Inferior parietal cortex (tissue), 1 donor: Measurements from ENCODE around the gene UMAD1.

ENCODE experiments used
- DNase-seq: peaks from one replicate; pipeline ENCODE4 v3.0.0-alpha.2; 2016; ENCODE audit errors: extremely low spot score

The UMAD1 gene

DNA sequence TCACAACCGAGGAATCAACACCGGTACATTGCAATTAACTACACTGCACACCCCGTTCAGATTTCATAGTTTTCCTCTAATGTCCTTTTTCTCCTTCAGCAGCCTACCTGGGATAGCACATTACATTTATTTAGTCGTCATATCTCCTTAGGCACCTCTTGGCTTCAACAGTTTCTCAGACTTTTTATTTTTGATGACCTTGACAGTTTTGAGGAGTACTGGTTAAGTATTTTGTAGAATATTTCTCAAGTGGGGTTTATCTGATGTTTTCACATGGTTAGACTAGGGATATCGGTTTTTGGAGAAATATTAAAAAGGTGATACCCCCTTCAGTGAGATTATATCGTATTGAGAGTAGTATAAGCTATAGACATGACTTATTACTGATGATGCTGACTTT lies 241.0 kb downstream of the UMAD1 start:
- no peak for DNase-seq

DNA sequence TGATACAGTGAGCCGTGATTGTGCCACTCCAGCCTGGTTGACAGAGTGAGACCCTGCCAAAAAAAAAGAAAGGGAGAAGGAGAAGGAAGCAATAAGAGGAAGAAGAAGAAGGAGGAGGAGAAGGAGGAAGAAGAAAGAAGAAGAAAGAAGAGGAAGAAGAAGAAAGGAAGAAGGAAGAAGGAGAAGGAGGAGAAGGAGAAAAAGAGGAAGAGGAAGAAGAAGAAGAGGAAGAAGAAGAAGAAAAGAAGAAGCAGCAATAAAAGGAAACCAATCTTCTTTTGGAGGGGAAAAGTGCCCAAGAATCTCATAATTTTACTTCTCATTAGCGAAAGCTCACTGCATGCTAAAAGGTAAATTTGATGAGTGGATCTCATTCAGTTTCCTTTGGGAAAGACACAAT lies 242.3 kb downstream of the UMAD1 start:
- no peak for DNase-seq

DNA sequence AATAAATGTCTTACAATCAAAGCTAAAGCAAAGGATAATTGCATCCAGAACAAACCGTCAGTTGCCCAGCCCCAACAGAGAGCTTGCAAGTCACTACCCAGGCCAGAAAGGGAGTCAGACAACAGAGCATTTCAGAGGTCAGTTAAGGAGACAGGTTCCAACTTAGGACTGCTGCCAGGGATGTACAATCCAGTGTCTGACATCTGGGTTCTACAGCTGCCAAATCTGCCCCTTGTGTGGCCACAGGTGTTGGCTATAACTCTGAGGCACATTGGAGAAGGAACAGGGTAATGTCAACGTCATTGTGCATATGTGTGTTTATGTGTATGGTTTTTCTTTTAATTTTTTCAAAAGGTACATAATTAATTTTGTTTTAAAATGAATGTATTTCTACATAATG lies 242.8 kb downstream of the UMAD1 start:
- DNase-seq, result no peak

DNA sequence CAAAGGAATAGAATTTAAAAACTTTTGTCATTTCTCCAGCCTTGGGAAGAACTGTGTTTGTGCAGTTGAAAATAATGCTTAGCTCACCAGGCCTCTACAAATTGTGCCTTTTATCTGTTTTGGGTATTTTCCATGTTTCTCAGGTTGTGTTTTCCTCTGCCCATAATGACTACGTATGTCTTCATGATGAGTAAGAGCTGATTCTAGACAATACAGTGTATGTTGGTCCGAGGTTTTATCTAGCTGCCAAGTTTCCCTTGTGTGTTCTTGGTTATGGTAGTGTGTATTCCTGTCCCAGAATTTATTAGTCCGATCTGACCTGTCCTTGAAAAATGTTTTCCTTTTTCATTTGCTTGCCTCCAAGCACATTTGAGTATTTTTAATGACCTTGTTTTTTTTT lies 244.3 kb downstream of the UMAD1 start:
- no peak for DNase-seq

DNA sequence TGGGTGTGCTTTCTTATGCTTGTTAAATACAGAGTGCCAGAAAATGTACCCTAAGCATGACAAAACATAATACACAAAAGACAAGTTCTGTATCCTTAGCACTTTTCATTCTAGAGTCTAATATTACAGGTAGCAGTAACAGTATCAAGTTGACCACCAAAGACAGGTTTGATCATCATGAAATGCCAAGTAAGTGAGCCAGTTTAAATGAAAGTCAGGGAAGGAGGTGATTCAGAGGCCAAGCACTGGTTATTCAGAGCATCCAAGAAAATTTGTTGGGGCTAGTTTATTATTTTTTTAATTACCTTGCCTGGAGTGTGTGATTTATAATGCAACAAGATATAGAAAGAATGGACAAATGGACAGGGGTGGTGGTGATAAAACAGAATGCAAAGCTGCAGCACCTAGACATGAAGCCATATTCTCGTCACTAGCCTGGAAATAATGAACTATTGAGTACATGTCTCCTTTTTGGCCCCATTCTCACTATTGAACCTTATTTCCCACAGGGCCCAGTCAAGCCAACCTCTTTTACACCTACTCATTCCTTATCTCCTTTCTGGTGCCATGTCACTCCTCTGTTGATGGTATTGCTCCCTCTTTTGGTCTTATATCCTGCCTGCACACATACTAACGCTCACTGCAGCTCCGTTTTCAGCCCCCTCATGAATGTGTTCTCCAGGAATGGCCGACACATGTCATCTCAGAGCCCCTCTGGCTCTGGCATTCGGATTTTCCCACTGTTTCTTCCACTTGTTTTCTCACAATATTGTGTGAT lies 249.4 kb downstream of the UMAD1 start:
- DNase-seq, result no peak

DNA sequence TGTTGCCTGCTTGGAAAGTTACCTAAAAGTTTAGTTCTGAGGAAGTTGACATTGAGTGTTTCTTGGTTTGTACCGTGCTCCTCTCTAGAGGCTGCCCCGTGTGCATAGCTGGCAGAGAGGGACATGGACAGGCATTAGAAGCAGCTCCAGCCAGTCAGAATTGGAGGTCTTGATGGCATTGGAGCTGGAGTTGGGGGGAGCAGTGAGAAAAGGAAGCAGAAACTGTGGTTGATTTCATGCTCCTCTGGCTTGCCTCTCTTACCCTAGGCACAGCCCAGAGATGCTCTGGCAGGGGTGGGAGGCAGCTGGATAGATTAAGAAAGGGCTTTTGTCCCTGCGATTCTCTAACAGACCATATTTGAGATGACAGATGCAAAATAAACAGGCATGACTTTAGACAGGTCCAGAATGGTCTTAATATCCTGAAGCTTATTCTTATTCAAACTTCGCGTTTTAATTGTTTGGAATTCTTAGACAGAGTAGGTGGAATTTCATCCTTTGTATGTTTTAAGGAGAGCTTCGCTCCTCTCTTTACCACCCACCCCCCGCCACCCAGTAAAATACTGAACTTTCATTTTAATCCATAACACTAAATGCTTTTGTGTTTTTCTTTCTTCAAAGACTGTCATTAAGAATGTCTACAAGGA lies 254.6 kb downstream of the UMAD1 start:
- DNase-seq, result no peak

DNA sequence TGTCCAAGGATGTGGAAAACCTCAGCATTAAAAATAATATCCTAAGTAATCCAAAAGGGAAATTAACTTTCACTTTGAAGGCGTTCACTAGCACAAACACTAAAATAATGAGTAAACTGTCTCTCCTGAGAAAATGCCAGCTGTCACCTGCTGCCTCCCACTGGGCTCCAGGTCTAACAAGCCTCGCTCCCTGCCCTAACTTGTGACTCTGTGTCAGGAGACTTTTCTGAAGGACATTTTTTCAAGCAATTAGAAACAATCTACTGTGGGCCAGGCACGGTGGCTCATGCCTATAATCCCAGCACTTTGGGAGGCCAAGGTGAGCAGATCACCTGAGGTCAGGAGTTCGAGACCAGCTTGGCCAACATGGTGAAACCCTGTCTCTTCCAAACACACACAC lies 255.2 kb downstream of the UMAD1 start:
- no peak for DNase-seq

DNA sequence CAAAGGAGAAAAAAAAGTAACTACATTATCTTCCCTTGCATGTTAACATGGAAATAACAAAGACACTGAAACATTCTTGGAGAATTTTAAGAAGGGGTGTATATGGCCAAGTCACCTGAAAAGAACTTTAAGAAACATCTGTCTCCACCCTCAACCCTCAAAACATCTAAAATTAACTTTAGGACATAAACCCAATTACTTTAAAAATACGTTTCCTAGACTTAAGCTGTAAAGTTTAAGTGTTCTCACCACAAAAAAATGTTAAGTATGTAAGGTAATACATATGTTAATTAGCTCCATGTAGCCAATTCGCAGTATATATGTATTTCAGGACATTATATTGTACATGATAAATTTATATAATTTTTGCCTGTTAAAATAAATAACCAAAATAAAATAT lies 257.0 kb downstream of the UMAD1 start:
- no peak for DNase-seq

DNA sequence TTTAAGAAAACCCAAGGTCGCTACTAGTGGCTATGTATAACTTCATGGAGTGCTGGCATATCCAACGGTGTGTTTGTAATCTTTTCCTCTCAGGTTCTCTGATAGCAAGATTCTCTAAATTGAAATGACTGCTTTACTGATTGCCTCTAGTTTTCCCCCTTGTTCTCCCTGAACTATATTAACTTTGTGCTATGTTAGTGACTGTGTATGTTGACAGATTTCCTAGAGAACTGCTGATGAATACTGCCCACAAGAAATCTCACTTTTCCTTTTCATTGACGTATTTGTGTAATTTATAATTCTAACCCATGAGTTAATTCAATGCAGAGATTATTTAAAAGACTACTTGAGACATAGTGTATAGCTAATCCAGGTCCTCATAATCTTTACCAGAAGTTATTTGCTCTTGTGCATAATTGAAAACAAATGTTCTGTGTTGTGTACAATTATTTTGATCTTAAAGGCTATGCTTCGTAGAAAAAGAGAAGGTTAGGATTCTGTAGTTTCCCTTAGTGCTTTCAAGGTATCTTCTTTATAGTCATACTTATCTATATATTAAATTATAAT lies 257.5 kb downstream of the UMAD1 start:
- DNase-seq, result no peak

DNA sequence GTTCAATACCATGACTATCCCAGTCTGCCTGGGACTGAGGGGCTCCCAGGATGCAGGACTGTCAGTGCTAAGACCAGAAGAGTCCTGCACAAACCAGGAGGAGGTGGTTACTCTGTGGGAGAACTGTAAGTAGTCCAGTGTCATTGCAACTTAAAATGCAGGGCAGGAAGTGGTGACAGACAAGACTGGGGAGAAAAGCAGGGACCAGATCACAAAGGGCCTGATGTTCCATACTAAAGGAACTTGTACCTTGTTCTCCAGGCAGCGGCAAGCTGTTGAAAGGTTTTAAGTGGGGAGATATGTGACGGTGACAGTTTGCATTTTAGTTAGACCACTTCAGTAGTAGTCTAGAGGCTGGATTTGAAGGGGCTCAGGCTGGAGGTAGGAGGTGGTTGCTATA lies 262.3 kb downstream of the UMAD1 start:
- no peak for DNase-seq

DNA sequence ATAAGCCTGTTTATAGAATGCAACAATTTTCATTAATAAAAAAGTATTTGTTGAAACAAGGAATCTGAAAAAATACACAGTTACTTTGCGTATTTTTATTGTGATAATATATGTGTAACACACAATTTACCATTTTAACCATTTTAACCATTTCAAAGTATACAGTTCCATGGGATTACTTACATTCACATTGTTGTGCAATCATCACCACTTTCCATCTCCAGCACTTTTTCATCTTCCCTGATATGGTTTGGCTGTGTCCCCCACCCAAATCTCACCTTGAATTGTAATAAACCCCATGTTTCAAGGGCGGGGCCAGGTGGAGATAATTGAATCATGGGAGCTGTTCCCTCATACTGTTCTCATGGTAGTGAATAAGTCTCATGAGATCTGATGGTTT lies 266.8 kb downstream of the UMAD1 start:
- DNase-seq, result no peak

DNA sequence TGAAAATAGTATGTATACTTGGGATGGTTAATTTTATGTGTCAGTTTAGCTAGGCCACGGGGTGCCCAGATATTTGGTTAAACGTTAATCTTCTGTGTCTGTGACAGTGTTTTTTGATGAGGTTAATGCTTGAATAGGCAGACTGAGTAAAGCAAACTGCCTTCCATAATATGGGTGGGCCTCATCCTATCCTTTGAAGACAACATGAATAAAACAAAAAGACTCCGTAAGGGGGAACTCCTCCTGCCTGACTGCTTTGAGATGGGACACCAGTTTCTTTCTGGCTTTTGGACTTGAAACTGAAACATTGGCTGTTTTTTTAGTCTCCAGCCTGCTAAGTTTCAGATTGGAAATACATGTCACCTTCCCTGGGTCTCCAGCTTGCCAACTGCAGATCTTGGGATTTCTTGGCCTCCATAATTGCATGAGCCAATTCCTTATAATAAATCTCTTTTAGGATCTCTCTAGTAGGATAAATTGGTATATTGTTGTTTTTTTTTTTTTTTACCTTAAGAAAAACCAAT lies 268.1 kb downstream of the UMAD1 start:
- DNase-seq, result no peak

DNA sequence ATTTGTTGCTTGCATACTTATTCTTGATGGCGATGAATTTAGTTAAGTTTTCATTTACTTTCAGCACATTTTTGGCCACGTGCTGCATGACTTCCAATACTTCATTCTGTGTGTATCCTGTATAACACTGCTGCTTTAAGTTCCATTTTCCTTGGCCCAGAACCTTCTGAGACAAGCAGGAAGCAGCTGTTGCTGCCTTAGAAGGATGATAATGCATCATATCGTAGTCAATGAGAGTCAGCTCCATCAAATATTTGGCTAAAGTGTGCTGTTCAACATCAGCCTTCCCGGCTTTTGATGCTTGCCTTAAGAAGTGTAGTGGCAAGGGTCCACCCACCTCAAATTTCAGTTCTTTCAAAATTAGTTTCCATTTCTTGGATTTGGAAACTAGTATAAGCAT lies 268.8 kb downstream of the UMAD1 start:
- DNase-seq, result no peak

DNA sequence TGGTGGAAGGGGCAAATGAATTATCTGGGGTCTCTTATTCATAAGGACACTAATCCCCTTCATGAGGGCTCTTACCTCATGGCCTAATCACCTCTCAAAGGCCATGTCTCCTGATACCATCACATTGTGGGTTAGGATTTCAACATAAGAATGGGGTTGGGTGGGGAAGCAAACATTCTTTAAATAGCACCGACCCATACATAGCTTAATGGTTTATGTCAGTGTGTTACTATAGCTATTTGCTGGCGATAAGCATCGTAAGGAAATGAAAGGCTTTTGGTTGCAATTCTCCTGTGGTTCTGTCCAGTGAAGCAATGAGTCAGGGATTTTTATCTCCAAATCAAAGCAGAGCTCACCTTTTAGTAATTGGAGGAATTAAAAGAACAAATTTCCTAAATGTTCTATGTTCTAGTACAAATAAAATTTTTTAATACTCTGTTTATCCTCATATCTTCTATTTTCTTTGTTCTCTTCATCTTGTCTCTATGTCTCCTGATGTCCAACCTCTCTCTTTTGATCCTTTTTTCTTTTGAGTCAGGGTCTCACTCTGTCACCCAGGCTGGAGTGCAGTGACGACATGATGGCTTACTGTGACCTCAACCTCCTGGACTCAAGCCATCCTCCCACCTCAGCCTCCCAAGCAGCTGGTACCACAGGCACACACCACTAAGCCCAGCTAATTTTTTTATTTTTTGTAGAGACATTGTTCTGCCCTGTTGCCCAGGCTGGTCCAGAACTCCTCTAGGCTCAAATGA lies 271.0 kb downstream of the UMAD1 start:
- no peak for DNase-seq

DNA sequence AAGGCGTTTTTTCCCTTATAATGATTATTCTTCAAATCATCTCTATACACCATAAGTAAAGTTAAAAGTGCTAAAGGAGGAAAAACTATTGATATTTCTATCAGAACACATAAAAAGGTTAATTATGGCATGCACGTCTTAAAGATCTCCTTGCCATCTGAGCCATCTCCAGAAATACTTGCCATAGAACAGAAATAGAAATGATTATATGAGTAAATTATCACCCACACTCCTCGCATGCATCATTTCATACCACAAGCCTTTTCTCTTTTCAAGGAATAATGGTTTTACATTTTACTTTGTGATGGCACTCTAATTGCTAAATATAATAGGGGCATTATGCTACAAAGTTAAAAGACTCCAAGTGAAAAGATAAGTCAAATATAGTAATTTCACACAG lies 272.4 kb downstream of the UMAD1 start:
- no peak for DNase-seq

DNA sequence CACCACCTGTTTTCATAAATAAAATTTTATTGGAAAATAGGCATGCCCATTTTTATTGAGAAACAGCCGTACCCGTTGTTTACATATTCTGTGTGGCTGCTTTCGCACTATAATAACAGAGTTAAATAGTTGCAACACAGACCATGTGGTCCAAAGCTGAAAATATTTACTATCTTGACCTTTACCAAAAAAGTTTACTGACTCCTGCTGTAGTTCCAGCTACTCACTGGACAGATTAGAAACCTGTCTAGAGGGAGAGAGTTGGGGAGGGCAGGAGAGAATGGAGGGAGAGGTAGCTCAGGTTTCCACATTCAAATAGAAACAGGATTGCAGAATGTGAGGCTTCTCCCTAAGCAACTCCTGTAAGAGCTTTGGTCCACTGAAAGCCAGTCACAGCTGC lies 273.0 kb downstream of the UMAD1 start:
- DNase-seq, result no peak

DNA sequence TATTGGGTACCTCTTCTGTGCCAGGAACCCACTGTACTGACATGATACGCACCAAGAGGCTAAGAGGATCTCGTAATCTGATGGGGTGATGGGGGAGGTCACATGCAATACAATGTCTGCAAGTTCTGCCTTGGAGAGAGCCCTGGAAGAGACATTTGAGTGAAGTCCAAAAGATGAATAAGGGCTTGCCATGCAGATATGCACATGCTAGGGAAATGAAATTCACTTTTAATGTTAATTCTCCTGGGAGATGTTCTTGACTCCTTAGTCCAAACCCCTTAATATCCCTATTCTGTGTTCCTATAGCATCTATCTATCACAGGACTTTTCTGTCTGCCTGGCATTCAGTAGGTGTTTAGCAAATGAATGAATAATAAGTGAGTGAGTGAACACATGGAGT lies 274.0 kb downstream of the UMAD1 start:
- DNase-seq, result no peak

DNA sequence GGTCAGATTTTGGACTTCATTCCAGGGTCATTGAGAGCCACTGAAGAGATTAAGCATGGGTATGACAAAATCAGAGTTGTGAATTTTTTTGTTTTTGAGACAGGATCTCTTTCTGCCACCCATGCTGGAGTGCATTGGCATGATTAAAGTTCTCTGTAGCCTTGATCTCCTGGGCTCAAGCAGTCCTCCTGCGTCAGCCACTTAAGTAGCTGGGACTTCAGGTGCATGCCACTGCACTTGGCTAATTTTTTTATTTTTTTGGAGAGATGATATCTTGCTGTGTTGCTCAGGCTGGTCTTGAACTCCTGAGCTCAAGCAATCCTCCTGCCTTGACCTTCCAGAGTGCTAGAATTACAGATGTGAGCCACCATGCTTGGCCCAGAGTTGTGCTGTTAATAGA lies 275.5 kb downstream of the UMAD1 start:
- no peak for DNase-seq

DNA sequence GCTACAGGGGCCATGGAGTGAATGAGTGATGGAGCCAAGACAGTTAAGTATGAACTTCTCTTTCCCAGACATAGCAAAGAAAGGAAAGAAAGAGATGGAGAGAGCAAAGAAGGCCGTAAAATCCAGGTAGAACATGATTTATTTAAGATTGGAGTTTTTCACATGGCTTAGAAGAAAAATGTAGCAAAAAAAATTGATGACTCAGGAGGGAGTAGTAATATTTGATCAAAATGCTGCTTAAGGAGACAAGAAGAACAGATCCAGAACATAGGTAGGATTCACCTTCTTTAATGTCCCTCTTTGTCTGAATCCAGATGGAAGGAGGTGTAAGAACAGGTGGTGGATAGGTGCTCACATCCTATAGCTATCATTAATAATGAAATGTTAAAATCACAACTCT lies 277.0 kb downstream of the UMAD1 start:
- no peak for DNase-seq

DNA sequence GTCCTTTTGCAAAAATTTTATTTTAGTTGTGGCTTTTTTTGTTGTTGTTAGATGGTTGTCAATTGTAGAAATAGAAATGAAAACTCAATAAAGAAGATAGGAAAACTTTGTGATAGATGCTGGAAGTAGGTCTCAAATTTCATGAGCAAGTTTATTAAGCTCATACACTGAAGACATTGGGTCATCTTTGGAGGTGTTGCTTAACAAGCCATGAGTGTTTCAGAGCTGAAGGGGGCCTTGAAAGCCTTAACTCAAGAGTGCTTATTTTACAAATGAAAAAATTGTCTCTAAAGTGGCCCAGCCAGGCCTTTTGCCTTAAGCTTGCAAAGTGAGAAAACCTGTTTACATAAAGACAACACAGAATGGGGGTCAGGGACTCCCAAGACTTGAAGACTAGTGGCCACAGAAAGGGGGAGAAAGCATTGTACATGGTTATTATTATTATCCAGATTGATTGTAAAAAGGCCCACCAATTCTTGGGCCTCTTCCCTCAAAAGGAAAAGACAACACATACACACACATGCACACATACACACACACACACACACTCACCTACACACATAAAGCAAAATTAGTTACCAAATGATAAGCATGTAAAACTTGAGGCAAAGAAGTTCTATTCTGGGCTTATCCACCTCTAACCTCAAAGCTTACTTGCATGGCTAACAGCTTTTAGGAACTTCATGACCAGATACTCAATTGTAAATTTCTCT lies 278.3 kb downstream of the UMAD1 start:
- no peak for DNase-seq

DNA sequence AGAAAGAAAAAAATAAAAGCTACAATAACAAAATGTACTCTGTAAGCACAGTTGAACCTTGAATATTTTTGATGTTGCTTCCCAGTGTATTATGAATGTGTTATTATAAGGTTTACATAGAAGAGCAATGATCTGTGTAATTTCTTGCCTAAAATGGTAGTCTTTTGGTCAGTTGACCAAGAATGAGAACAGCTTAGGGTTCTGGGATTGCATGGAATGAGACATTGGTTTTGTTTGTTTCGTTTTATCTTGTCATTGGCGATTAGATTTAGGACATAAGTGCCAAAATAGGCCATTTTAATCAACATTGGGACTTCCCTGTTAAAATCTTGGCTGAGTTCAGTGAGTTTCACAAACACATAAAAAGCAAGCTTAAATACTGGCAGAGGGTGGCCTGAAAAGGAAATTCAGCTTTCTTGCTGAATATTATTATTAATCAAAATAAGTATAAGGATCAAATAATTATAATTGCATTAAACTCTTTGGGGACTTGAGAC lies 278.9 kb downstream of the UMAD1 start:
- DNase-seq, result no peak

DNA sequence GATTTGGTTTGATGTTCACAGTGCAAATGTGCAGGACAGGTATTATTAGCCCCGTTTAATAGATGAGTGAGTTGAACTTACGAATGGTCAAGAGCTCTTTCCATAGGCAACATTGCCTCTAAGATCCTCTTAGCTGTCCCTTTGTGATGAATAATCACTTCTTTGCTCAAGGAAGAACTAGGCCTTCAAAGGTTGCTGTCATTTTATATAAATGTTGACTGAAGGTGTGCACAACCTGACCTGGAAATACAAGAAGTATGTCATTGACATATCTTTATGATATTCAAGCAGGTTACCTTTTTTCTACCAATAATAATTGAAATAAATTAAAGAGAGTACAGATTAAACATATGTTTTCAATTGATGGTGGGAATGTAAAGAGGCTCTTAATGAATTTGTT lies 279.5 kb downstream of the UMAD1 start:
- DNase-seq, result no peak
